Gastroesophageal sphincter (tissue), 3 donors: ENCODE measurements around the gene KHNYN.

ENCODE experiments used
- CTCF ChIP-seq, 4 experiments: fragments of 200-600 bp in 2 of 4; fragments of 450-650 bp in 2 of 4; sonication (generic) in 1 of 4; IDR thresholded peaks; one replicate each; pipeline ENCODE4 v1.5.1; 2017 to 2019; ENCODE audit warnings: antibody characterized with exemption in 4 of 4, mild to moderate bottlenecking in 2 of 4, moderate library complexity in 2 of 4
- POLR2AphosphoS5 ChIP-seq: sonication (generic); formaldehyde crosslinking; IDR thresholded peaks from one replicate; pipeline ENCODE4 v1.6.1; 2017; ENCODE audit warnings: antibody characterized with exemption

- TF ChIP-seq CTCF (IDR thresholded peaks at IDR 0.05): no peak
- TF ChIP-seq POLR2AphosphoS5: no peak
Measured at GRCh38 chr14:24404814-24405213, 24.9 kb upstream of the KHNYN start.
